Panc1 (cell line): ENCODE results near the gene SUMF1. TPM values are rescaled to one million over a fixed set of nuclear protein-coding genes. Genes with fewer than 3 reads are reported as not detected.

Experiments used
- ATAC-seq: fragments of 200-7000 bp; cut with Tn5 transposase; 2 replicates; pipeline ENCODE4 v1.9.1; 2020; ENCODE audit warnings: mild to moderate bottlenecking, moderate library complexity
- BruUV-seq: library from RNA; stranded (reverse); fragments of 400-500 nt; replicated peaks from 2 replicates; lab custom pipeline; 2021; lab: Mats Ljungman, UMichigan
- CTCF ChIA-PET: fragments of 300-600 bp; sonication (Branson Sonifier 250); formaldehyde crosslinking; loops from one replicate; lab custom pipeline; 2022; ENCODE audit warnings: antibody characterized with exemption; lab: Charles Lee
- POLR2A ChIA-PET: fragments of 300-600 bp; sonication (Branson Sonifier 250); formaldehyde crosslinking; loops from one replicate; lab custom pipeline; 2022; ENCODE audit warnings: antibody characterized with exemption; lab: Charles Lee
- DNase-seq: peaks from one replicate; pipeline ENCODE4 v3.0.0-alpha.2; 2010; ENCODE audit warnings: low read depth, low spot score
- H3K27ac ChIP-seq: 2 replicates; pipeline ENCODE4 v1.5.1; 2011; ENCODE audit warnings: mild to moderate bottlenecking, low read length, inconsistent platforms
- H3K27me3 ChIP-seq: fragments of 200-500 bp; sonication (Bioruptor generic); 2 replicates; pipeline ENCODE4 v1.6.0; 2014; ENCODE audit warnings: low read length, inconsistent platforms; ENCODE audit not compliant: control insufficient read depth, insufficient read depth
- H3K36me3 ChIP-seq: fragments of 200-500 bp; sonication (Bioruptor generic); 2 replicates; pipeline ENCODE4 v1.5.1; 2014; ENCODE audit warnings: inconsistent platforms, mild to moderate bottlenecking, low read length, moderate library complexity; ENCODE audit not compliant: control insufficient read depth, insufficient read depth
- H3K4me1 ChIP-seq: 2 replicates; pipeline ENCODE4 v1.5.1; 2011; ENCODE audit warnings: inconsistent platforms, mild to moderate bottlenecking, low read length, moderate library complexity; ENCODE audit not compliant: control insufficient read depth, insufficient read depth
- H3K4me3 ChIP-seq, 2 experiments: 2 replicates each; pipeline ENCODE4 v1.5.1; 2011 to 2012; ENCODE audit warnings: low read depth in 2 of 2, low read length in 2 of 2, mild to moderate bottlenecking in 2 of 2, inconsistent platforms in 1 of 2, moderate library complexity in 1 of 2
- H3K9me3 ChIP-seq: fragments of 200-500 bp; sonication (Bioruptor generic); 2 replicates; pipeline ENCODE4 v1.5.1; 2014; ENCODE audit warnings: low read depth, mild to moderate bottlenecking, inconsistent platforms, low read length, moderate library complexity; ENCODE audit not compliant: control insufficient read depth, insufficient read depth
- CTCF ChIP-seq: fragments of 450-650 bp; IDR thresholded peaks from 2 replicates; pipeline ENCODE4 v1.5.1; 2017; ENCODE audit warnings: mild to moderate bottlenecking
- POLR2AphosphoS5 ChIP-seq: IDR thresholded peaks from 2 replicates; pipeline ENCODE4 v1.6.1; 2012; ENCODE audit warnings: mild to moderate bottlenecking, low read depth, low read length, moderate library complexity
- SIN3A ChIP-seq: IDR thresholded peaks from 2 replicates; pipeline ENCODE4 v1.6.1; 2012; ENCODE audit warnings: low read depth, mild to moderate bottlenecking, low read length, moderate library complexity, borderline replicate concordance; ENCODE audit not compliant: insufficient read depth
- TCF7L2 ChIP-seq: IDR thresholded peaks from 2 replicates; pipeline ENCODE4 v1.6.1; 2011; ENCODE audit warnings: mild to moderate bottlenecking, low read depth, low read length, inconsistent platforms
- in situ Hi-C: cut with HindIII; loops from 2 replicates; pipeline ENCODE4 v1.10.0; 2016; ENCODE audit warnings: low sequenced_read_pairs, low pct_unique_long_range_greater_than_20kb
- intact Hi-C: fragments of 100-400 bp; cut with micrococcal nuclease; formaldehyde crosslinking; loops from one replicate; pipeline ENCODE4 v1.10.0; 2022; ENCODE audit not compliant: unreplicated experiment
- total RNA-seq: library from RNA; stranded (reverse); gene quantifications from one replicate; pipeline ENCODE4 v1.2.1, GENCODE V29; 2021; ENCODE audit not compliant: unreplicated experiment
- TF ChIP-seq, protein P1 (sequence below), 2 experiments: IDR thresholded peaks; 2 replicates each; pipeline ENCODE4 v1.6.1; 2011 to 2012; ENCODE audit warnings: low read depth in 2 of 2, control low read depth in 1 of 2, low read length in 1 of 2, mild to moderate bottlenecking in 1 of 2, moderate library complexity in 1 of 2; ENCODE audit not compliant: insufficient read depth in 1 of 2

The SUMF1 gene
- total RNA-seq, 1 experiment from 2014 or later: 15.5 TPM

- H3K4me3 ChIP-seq: no peak overlapping the region
- CTCF ChIA-PET: no interaction called here
- intact Hi-C loops: no loop called here
- no TSS peak for BruUV-seq
- H3K36me3 ChIP-seq: no peaks in the 10 kb centered on the region
- POLR2A ChIA-PET: no interaction called here
- ATAC-seq (no peak), DNase-seq (no peak)
- in situ Hi-C loops: no loop called here
- TF ChIP-seq SIN3A: no peak
- TF ChIP-seq, protein P1, sequence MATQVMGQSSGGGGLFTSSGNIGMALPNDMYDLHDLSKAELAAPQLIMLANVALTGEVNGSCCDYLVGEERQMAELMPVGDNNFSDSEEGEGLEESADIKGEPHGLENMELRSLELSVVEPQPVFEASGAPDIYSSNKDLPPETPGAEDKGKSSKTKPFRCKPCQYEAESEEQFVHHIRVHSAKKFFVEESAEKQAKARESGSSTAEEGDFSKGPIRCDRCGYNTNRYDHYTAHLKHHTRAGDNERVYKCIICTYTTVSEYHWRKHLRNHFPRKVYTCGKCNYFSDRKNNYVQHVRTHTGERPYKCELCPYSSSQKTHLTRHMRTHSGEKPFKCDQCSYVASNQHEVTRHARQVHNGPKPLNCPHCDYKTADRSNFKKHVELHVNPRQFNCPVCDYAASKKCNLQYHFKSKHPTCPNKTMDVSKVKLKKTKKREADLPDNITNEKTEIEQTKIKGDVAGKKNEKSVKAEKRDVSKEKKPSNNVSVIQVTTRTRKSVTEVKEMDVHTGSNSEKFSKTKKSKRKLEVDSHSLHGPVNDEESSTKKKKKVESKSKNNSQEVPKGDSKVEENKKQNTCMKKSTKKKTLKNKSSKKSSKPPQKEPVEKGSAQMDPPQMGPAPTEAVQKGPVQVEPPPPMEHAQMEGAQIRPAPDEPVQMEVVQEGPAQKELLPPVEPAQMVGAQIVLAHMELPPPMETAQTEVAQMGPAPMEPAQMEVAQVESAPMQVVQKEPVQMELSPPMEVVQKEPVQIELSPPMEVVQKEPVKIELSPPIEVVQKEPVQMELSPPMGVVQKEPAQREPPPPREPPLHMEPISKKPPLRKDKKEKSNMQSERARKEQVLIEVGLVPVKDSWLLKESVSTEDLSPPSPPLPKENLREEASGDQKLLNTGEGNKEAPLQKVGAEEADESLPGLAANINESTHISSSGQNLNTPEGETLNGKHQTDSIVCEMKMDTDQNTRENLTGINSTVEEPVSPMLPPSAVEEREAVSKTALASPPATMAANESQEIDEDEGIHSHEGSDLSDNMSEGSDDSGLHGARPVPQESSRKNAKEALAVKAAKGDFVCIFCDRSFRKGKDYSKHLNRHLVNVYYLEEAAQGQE (IDR thresholded peaks at IDR 0.05; ENCODE audit: insufficient read depth in 1 of 2, low read depth in 2 of 2, low read length in 1 of 2): no peak
- no peak for TF ChIP-seq TCF7L2
- TF ChIP-seq CTCF: no peak
- TF ChIP-seq POLR2AphosphoS5: no peak
- H3K4me1 ChIP-seq: no peaks in the 10 kb centered on the region; the same call in 1 of the 2 replicates
- H3K9me3 ChIP-seq: no peaks in the 10 kb centered on the region
- H3K27me3 ChIP-seq: no peaks in the 10 kb centered on the region
- no peak overlapping the region for H3K27ac ChIP-seq
These were observed 153.3 kb downstream of the SUMF1 start for GRCh38 chr3:4313606-4314293.

GRCh38 chr3:4311496-4311895 is 155.6 kb downstream of the SUMF1 start:
- BruUV-seq: no TSS peak

More at GRCh38 chr3:4311496-4311895, 155.6 kb downstream of the SUMF1 start:
- in situ Hi-C loops: no loop called here
- Histone ChIP-seq H3K27ac (no peak overlapping the region), H3K36me3 (no peaks in the 10 kb centered on the region), H3K4me3 (no peak overlapping the region), H3K27me3 (no peaks in the 10 kb centered on the region), H3K4me1 (no peaks in the 10 kb centered on the region; the same call in 1 of the 2 replicates), H3K9me3 (no peaks in the 10 kb centered on the region)
- CTCF ChIA-PET: no interaction called here
- no peak for ATAC-seq
- intact Hi-C loops: no loop called here
- DNase-seq: no peak
- TF ChIP-seq SIN3A (no peak), TCF7L2 (no peak), CTCF (no peak), POLR2AphosphoS5 (no peak)
- TF ChIP-seq, protein P1 (IDR thresholded peaks at IDR 0.05; ENCODE audit: insufficient read depth in 1 of 2, low read depth in 2 of 2, low read length in 1 of 2): no peak
- POLR2A ChIA-PET: no interaction called here
